SU-DHL-6 (cell line): Measurements from ENCODE around the gene ITPRIPL2.

Experiments
- EZH2phosphoT487 ChIP-seq: fragments of 200-600 bp; sonication (generic), shearing (Covaris generic); conservative IDR thresholded peaks from 2 replicates; pipeline ENCODE4 v1.6.1; 2018; ENCODE audit warnings: mild to moderate bottlenecking, antibody characterized with exemption, low read length, moderate library complexity, mixed read lengths
- TF ChIP-seq, protein P1 (sequence below): fragments of 200-600 bp; sonication (generic); IDR thresholded peaks from one replicate; pipeline ENCODE4 v1.5.1; 2017; ENCODE audit warnings: antibody characterized with exemption, mild to moderate bottlenecking, low read length, moderate library complexity; ENCODE audit not compliant: insufficient read depth, poor library complexity, severe bottlenecking

- no peak for TF ChIP-seq EZH2phosphoT487
- TF ChIP-seq, protein P1, sequence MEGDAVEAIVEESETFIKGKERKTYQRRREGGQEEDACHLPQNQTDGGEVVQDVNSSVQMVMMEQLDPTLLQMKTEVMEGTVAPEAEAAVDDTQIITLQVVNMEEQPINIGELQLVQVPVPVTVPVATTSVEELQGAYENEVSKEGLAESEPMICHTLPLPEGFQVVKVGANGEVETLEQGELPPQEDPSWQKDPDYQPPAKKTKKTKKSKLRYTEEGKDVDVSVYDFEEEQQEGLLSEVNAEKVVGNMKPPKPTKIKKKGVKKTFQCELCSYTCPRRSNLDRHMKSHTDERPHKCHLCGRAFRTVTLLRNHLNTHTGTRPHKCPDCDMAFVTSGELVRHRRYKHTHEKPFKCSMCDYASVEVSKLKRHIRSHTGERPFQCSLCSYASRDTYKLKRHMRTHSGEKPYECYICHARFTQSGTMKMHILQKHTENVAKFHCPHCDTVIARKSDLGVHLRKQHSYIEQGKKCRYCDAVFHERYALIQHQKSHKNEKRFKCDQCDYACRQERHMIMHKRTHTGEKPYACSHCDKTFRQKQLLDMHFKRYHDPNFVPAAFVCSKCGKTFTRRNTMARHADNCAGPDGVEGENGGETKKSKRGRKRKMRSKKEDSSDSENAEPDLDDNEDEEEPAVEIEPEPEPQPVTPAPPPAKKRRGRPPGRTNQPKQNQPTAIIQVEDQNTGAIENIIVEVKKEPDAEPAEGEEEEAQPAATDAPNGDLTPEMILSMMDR, result no peak
Measured at GRCh38 chr16:19132255-19132654, 18.5 kb downstream of the ITPRIPL2 start.
